HEK293 (cell line): Measurements from ENCODE around the gene ANKFN1.
A peak's percentile ranks its signal among the peaks of the same experiment; 100 is the strongest.

ENCODE experiments used
- CTCF ChIA-PET: fragments of 350-600 bp; formaldehyde crosslinking; extraction: SDS; loops from one replicate; lab custom pipeline; 2021; ENCODE audit warnings: antibody characterized with exemption; lab: Yijun Ruan, JAX
- POLR2A ChIA-PET: fragments of 300-600 bp; formaldehyde crosslinking; extraction: SDS; loops from one replicate; lab custom pipeline; 2020; ENCODE audit warnings: antibody characterized with exemption, inconsistent platforms; lab: Yijun Ruan, JAX
- H3K27ac ChIP-seq: fragments of 200-500 bp; sonication (Bioruptor generic); 2 replicates; pipeline ENCODE4 v1.5.1; 2014; ENCODE audit warnings: low read depth, low read length, control low read depth, inconsistent platforms; ENCODE audit errors: extremely low read depth
- H3K36me3 ChIP-seq, 2 experiments: fragments of 200-500 bp in 1 of 2; sonication (Bioruptor generic) in 1 of 2; 1 replicate in 1 of 2; 2 replicates in 1 of 2; pipeline ENCODE4 v1.5.1; 2014 to 2017; ENCODE audit warnings: inconsistent platforms in 2 of 2, low read length in 2 of 2; ENCODE audit not compliant: control insufficient read depth in 2 of 2, insufficient read depth in 1 of 2
- H3K4me1 ChIP-seq: fragments of 200-500 bp; sonication (Bioruptor generic); 2 replicates; pipeline ENCODE4 v1.5.1; 2014; ENCODE audit warnings: mild to moderate bottlenecking, low read length, inconsistent platforms; ENCODE audit not compliant: control insufficient read depth, insufficient read depth
- H3K4me3 ChIP-seq: 2 replicates; pipeline ENCODE4 v1.5.1; 2011; ENCODE audit warnings: low read depth, mild to moderate bottlenecking, control low read depth, low read length, moderate library complexity
- H3K9me3 ChIP-seq: fragments of 200-500 bp; sonication (Bioruptor generic); 2 replicates; pipeline ENCODE4 v1.5.1; 2014; ENCODE audit warnings: low read depth, low read length, inconsistent platforms; ENCODE audit not compliant: control insufficient read depth, insufficient read depth
- EGR2 ChIP-seq: fragments of 450-650 bp; formaldehyde crosslinking; IDR thresholded peaks from 2 replicates; pipeline ENCODE4 v1.5.1; 2016; ENCODE audit warnings: low read depth, missing biosample characterization, missing genetic modification characterization
- FEZF1 ChIP-seq: fragments of 450-650 bp; formaldehyde crosslinking; IDR thresholded peaks from 2 replicates; pipeline ENCODE4 v1.5.1; 2016; ENCODE audit warnings: missing biosample characterization, missing genetic modification characterization
- HOXA7 ChIP-seq: sonication (generic); formaldehyde crosslinking; IDR thresholded peaks from 2 replicates; pipeline ENCODE4 v1.8.1; 2022; ENCODE audit warnings: missing genetic modification reagents, borderline replicate concordance
- HOXD13 ChIP-seq: sonication (generic); formaldehyde crosslinking; IDR thresholded peaks from 2 replicates; pipeline ENCODE4 v1.8.0; 2022; ENCODE audit warnings: missing genetic modification reagents, borderline replicate concordance
- KLF1 ChIP-seq: fragments of 450-650 bp; formaldehyde crosslinking; IDR thresholded peaks from 2 replicates; pipeline ENCODE4 v1.5.1; 2016; ENCODE audit warnings: missing biosample characterization, missing genetic modification characterization
- MYNN ChIP-seq: fragments of 450-650 bp; formaldehyde crosslinking; IDR thresholded peaks from 2 replicates; pipeline ENCODE4 v1.5.1; 2016; ENCODE audit warnings: missing biosample characterization, missing genetic modification characterization, borderline replicate concordance
- OSR2 ChIP-seq: fragments of 450-650 bp; formaldehyde crosslinking; IDR thresholded peaks from 2 replicates; pipeline ENCODE4 v1.5.1; 2016; ENCODE audit warnings: missing biosample characterization, missing genetic modification characterization
- ZBTB21 ChIP-seq: fragments of 450-650 bp; formaldehyde crosslinking; IDR thresholded peaks from 2 replicates; pipeline ENCODE4 v1.5.1; 2017; ENCODE audit warnings: missing biosample characterization, missing genetic modification characterization
- ZBTB7A ChIP-seq: fragments of 450-650 bp; formaldehyde crosslinking; IDR thresholded peaks from 2 replicates; pipeline ENCODE4 v1.5.1; 2016; ENCODE audit warnings: low read depth, missing biosample characterization, missing genetic modification characterization
- ZFHX2 ChIP-seq: fragments of 450-650 bp; formaldehyde crosslinking; conservative IDR thresholded peaks from 2 replicates; pipeline ENCODE4 v1.5.1; 2016; ENCODE audit warnings: missing biosample characterization, missing genetic modification characterization
- ZFP69B ChIP-seq: fragments of 450-650 bp; formaldehyde crosslinking; IDR thresholded peaks from 2 replicates; pipeline ENCODE4 v1.5.1; 2016; ENCODE audit warnings: missing biosample characterization, missing genetic modification characterization
- ZNF138 ChIP-seq: fragments of 450-650 bp; formaldehyde crosslinking; IDR thresholded peaks from 2 replicates; pipeline ENCODE4 v1.5.1; 2016; ENCODE audit warnings: missing biosample characterization, missing genetic modification characterization, borderline replicate concordance
- ZNF184 ChIP-seq: fragments of 450-650 bp; IDR thresholded peaks from 2 replicates; pipeline ENCODE4 v1.5.1; 2018; ENCODE audit warnings: missing biosample characterization, mild to moderate bottlenecking, missing genetic modification characterization
- ZNF214 ChIP-seq: fragments of 450-650 bp; formaldehyde crosslinking; IDR thresholded peaks from 2 replicates; pipeline ENCODE4 v1.5.1; 2017; ENCODE audit warnings: missing biosample characterization, mild to moderate bottlenecking, missing genetic modification characterization, borderline replicate concordance
- ZNF221 ChIP-seq: fragments of 450-650 bp; formaldehyde crosslinking; IDR thresholded peaks from 2 replicates; pipeline ENCODE4 v1.5.1; 2017; ENCODE audit warnings: missing biosample characterization, missing genetic modification characterization, borderline replicate concordance
- ZNF239 ChIP-seq: fragments of 450-650 bp; formaldehyde crosslinking; IDR thresholded peaks from 2 replicates; pipeline ENCODE4 v1.5.1; 2016; ENCODE audit warnings: missing biosample characterization, missing genetic modification characterization
- ZNF292 ChIP-seq: fragments of 450-650 bp; formaldehyde crosslinking; IDR thresholded peaks from 2 replicates; pipeline ENCODE4 v1.5.1; 2016; ENCODE audit warnings: low read depth, missing biosample characterization, missing genetic modification characterization, borderline replicate concordance
- ZNF302 ChIP-seq: fragments of 450-650 bp; formaldehyde crosslinking; IDR thresholded peaks from 2 replicates; pipeline ENCODE4 v1.5.1; 2016; ENCODE audit warnings: missing biosample characterization, missing genetic modification characterization, low read depth
- ZNF404 ChIP-seq: fragments of 450-650 bp; formaldehyde crosslinking; IDR thresholded peaks from 2 replicates; pipeline ENCODE4 v1.5.1; 2017; ENCODE audit warnings: missing biosample characterization, missing genetic modification characterization
- ZNF426 ChIP-seq: fragments of 450-650 bp; formaldehyde crosslinking; IDR thresholded peaks from 2 replicates; pipeline ENCODE4 v1.5.1; 2017; ENCODE audit warnings: missing biosample characterization, missing genetic modification characterization, mild to moderate bottlenecking, inconsistent platforms, moderate library complexity
- ZNF530 ChIP-seq: fragments of 450-650 bp; formaldehyde crosslinking; IDR thresholded peaks from 2 replicates; pipeline ENCODE4 v1.5.1; 2016; ENCODE audit warnings: low read depth, missing biosample characterization, missing genetic modification characterization
- ZNF548 ChIP-seq: fragments of 450-650 bp; formaldehyde crosslinking; IDR thresholded peaks from 2 replicates; pipeline ENCODE4 v1.5.1; 2016; ENCODE audit warnings: missing biosample characterization, missing genetic modification characterization
- ZNF571 ChIP-seq: fragments of 450-650 bp; formaldehyde crosslinking; IDR thresholded peaks from 2 replicates; pipeline ENCODE4 v1.5.0; 2017; ENCODE audit warnings: missing biosample characterization, missing genetic modification characterization
- ZNF585B ChIP-seq: fragments of 450-650 bp; formaldehyde crosslinking; IDR thresholded peaks from 2 replicates; pipeline ENCODE4 v1.5.1; 2016; ENCODE audit warnings: missing biosample characterization, missing genetic modification characterization
- ZNF660 ChIP-seq: fragments of 450-650 bp; IDR thresholded peaks from 2 replicates; pipeline ENCODE4 v1.5.1; 2018; ENCODE audit warnings: missing biosample characterization, mild to moderate bottlenecking, missing genetic modification characterization
- ZNF664 ChIP-seq: fragments of 450-650 bp; formaldehyde crosslinking; IDR thresholded peaks from 2 replicates; pipeline ENCODE4 v1.5.1; 2016; ENCODE audit warnings: missing biosample characterization, missing genetic modification characterization
- ZNF785 ChIP-seq: fragments of 450-650 bp; formaldehyde crosslinking; IDR thresholded peaks from 2 replicates; pipeline ENCODE4 v1.5.1; 2016; ENCODE audit warnings: missing biosample characterization, missing genetic modification characterization
- TF ChIP-seq, protein P1 (sequence below): fragments of 450-650 bp; formaldehyde crosslinking; IDR thresholded peaks from 2 replicates; pipeline ENCODE4 v1.5.1; 2017; ENCODE audit warnings: missing biosample characterization, missing genetic modification characterization
- TF ChIP-seq, protein P2 (sequence below): fragments of 450-650 bp; formaldehyde crosslinking; IDR thresholded peaks from 2 replicates; pipeline ENCODE4 v1.5.1; 2016; ENCODE audit warnings: missing biosample characterization, missing genetic modification characterization
- TF ChIP-seq, protein P3 (sequence below): fragments of 450-650 bp; formaldehyde crosslinking; IDR thresholded peaks from 2 replicates; pipeline ENCODE4; 2016; ENCODE audit warnings: missing biosample characterization, missing genetic modification characterization
- TF ChIP-seq, protein P4 (sequence below): fragments of 450-650 bp; IDR thresholded peaks from 2 replicates; pipeline ENCODE4 v1.5.1; 2018; ENCODE audit warnings: missing biosample characterization, missing genetic modification characterization

ANKFN1 gene

DNA sequence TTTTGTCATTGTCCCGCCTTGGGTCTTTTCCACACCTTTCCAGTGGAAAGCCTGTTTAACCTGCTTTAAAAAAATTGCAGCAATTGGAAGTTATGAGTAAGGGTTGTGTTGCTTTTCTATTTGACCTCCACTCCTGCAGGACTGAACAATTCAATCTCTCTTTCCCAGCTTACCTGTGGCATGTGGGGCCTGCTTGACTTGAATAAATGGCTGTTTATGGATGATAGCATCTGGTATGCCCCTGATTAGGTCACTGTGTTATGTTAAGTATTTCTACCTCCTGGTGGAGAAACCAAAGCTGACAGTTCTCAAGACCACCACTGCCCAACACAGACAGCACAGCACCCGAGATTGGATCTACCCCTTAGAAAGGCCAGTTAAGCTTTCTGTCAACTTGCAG is 375.4 kb downstream of the ANKFN1 start (continued):
- TF ChIP-seq ZBTB7A (tag by site-specific recombination) (no peak), HOXD13 (CRISPR knock-in tag) (no peak), ZFP69B (no peak), MYNN (tag by site-specific recombination) (no peak), ZNF214 (no peak)
- TF ChIP-seq, protein P1, sequence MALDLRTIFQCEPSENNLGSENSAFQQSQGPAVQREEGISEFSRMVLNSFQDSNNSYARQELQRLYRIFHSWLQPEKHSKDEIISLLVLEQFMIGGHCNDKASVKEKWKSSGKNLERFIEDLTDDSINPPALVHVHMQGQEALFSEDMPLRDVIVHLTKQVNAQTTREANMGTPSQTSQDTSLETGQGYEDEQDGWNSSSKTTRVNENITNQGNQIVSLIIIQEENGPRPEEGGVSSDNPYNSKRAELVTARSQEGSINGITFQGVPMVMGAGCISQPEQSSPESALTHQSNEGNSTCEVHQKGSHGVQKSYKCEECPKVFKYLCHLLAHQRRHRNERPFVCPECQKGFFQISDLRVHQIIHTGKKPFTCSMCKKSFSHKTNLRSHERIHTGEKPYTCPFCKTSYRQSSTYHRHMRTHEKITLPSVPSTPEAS = no peak

GRCh38 chr17:56532926-56533325 is 379.7 kb downstream of the ANKFN1 start:
- Histone ChIP-seq H3K4me1 (no peaks in the 10 kb centered on the region), H3K9me3 (no peaks in the 10 kb centered on the region), H3K36me3 (no peaks in the 10 kb centered on the region), H3K27ac (no peak overlapping the region), H3K4me3 (no peak overlapping the region)
- TF ChIP-seq, protein P2, sequence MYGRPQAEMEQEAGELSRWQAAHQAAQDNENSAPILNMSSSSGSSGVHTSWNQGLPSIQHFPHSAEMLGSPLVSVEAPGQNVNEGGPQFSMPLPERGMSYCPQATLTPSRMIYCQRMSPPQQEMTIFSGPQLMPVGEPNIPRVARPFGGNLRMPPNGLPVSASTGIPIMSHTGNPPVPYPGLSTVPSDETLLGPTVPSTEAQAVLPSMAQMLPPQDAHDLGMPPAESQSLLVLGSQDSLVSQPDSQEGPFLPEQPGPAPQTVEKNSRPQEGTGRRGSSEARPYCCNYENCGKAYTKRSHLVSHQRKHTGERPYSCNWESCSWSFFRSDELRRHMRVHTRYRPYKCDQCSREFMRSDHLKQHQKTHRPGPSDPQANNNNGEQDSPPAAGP = no peak
- TF ChIP-seq ZNF785 (tag by site-specific recombination) = no peak
- TF ChIP-seq ZFHX2 = peak; percentile 32; the same call in 1 of the 2 replicates
- no peak for TF ChIP-seq ZNF239 (tag by site-specific recombination)
- TF ChIP-seq ZBTB7A (tag by site-specific recombination) = no peak
- TF ChIP-seq ZNF184 = no peak
- no peak for TF ChIP-seq HOXD13 (CRISPR knock-in tag)
- no peak for TF ChIP-seq ZNF585B (tag by site-specific recombination)
- no peak for TF ChIP-seq ZNF660 (tag by site-specific recombination)
- TF ChIP-seq EGR2 (tag by site-specific recombination) = peak; percentile 97
- TF ChIP-seq ZNF530 (tag by site-specific recombination) = no peak
- no peak for TF ChIP-seq ZNF571 (tag by site-specific recombination)
- no peak for TF ChIP-seq HOXA7 (CRISPR knock-in tag)
- TF ChIP-seq ZNF221 (tag by site-specific recombination) = no peak
- TF ChIP-seq, protein P3, sequence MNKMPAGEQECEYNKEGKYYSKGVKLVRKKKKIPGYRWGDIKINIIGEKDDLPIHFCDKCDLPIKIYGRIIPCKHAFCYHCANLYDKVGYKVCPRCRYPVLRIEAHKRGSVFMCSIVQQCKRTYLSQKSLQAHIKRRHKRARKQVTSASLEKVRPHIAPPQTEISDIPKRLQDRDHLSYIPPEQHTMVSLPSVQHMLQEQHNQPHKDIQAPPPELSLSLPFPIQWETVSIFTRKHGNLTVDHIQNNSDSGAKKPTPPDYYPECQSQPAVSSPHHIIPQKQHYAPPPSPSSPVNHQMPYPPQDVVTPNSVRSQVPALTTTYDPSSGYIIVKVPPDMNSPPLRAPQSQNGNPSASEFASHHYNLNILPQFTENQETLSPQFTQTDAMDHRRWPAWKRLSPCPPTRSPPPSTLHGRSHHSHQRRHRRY (tag by site-specific recombination) = no peak
- TF ChIP-seq ZNF404 = no peak
- CTCF ChIA-PET = interaction anchor here (0.5 to 1.0 kb wide), 2 partner anchors 27 to 59 kb away, joined by 4 to 6 read pairs; no protein-coding TSS in a partner anchor
- POLR2A ChIA-PET = no interaction called here

DNA sequence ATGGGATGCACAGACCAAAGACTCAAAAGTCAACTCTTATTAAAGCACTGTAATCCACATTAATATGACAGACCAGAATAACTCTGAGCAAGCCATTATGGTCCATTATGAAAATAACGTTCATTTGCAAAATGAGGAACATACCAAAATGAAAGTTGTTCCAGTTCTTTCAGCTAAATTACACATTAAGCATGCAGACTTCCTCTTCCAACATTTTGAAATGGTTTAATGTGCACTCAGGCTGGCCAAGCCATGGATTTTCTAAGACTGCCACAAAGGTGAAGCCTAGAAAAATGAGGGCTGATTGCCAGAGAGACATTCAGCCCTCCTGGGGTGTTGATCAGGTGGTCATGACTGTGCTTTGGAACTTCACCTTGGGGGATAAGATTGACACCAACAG is 383.5 kb downstream of the ANKFN1 start:
- H3K4me1 ChIP-seq = no peaks in the 10 kb centered on the region
- ChIA-PET POLR2A (no interaction called here), CTCF (no interaction called here)
- H3K36me3 ChIP-seq = no peaks in the 10 kb centered on the region
- H3K9me3 ChIP-seq = no peaks in the 10 kb centered on the region
- no peak overlapping the region for H3K27ac ChIP-seq
- no peak overlapping the region for H3K4me3 ChIP-seq
- TF ChIP-seq FEZF1 (tag by site-specific recombination) (no peak), ZNF302 (tag by site-specific recombination) (no peak), ZNF138 (tag by site-specific recombination) (no peak), OSR2 (tag by site-specific recombination) (no peak), ZBTB21 (tag by site-specific recombination) (no peak), ZNF548 (tag by site-specific recombination) (no peak), ZNF292 (no peak), KLF1 (no peak), ZNF664 (tag by site-specific recombination) (no peak), ZNF426 (tag by site-specific recombination) (no peak)
- TF ChIP-seq, protein P3 (tag by site-specific recombination) = no peak
- TF ChIP-seq, protein P4, sequence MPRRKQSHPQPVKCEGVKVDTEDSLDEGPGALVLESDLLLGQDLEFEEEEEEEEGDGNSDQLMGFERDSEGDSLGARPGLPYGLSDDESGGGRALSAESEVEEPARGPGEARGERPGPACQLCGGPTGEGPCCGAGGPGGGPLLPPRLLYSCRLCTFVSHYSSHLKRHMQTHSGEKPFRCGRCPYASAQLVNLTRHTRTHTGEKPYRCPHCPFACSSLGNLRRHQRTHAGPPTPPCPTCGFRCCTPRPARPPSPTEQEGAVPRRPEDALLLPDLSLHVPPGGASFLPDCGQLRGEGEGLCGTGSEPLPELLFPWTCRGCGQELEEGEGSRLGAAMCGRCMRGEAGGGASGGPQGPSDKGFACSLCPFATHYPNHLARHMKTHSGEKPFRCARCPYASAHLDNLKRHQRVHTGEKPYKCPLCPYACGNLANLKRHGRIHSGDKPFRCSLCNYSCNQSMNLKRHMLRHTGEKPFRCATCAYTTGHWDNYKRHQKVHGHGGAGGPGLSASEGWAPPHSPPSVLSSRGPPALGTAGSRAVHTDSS (tag by site-specific recombination) = no peak
